ENCODE data around the gene NEK7.
A peak's percentile ranks its signal among the peaks of the same experiment; 100 is the strongest.

The NEK7 gene

DNA sequence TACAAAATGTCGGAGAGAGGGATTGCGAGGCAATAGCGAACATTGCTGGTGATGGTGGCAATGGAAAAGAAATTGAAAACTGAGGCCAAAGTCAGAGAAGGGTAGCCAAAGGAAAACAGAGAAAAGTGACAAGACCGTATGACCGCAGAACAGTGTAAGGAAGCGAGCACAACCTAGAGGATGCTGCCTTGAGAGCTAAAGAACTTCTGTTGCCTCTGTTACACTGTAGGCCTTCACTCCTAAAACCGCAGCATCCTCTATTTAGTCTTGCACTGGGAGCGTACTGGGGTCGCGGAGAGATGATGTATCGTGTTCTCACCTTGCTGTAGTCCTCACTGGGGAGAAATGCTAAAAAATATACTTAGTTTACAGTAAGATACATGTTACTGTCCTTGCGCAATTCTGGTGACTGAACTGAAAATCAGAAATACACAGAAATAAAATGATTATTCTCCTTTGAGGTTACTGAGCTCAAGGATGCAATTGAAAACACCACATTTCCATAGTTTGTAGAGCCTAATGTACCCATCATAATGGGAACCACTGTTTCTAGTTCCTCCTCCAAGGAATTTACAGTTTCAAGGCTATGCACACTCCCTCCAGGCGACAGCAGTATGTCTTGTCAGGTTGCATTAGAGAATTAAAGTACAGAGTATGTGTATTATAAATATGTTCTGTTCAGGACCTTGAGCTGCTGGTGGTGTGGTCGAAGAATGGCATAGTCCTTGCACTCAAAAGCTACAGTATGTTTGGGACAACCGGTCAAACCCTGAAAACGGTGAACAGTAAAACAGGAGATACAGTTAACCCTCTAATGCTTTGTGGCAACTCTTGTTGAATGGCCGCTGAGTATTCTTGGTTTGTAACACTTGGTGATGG is 1.3 kb downstream of the NEK7 start:
- H3K27me3 ChIP-seq (ENCODE audit: control insufficient read depth in 2 of 2, insufficient read depth in 2 of 2, low read length in 2 of 2), result no peaks in the 10 kb centered on the region
- H3K9me3 ChIP-seq (ENCODE audit: control insufficient read depth in 2 of 2, low read length in 2 of 2), result no peaks in the 10 kb centered on the region
- H3K9ac ChIP-seq (ENCODE audit: low read depth in 1 of 2, low read length in 2 of 2), result peak overlapping the region; percentile 83 to 95
- peak overlapping the region; percentile 95 to 98 for H3K27ac ChIP-seq (ENCODE audit: low read depth in 2 of 2, low read length in 2 of 2)
- peaks cover 25 to 37% of the 10 kb centered on the region in 2 donors for H3K4me1 ChIP-seq (ENCODE audit: control insufficient read depth in 2 of 2, insufficient read depth in 2 of 2, low read length in 2 of 2)
- H3K36me3 ChIP-seq (ENCODE audit: control insufficient read depth in 2 of 2, insufficient read depth in 2 of 2, low read length in 2 of 2), result no peaks in the 10 kb centered on the region
- peak overlapping the region; percentile 70 to 92 for H3K4me3 ChIP-seq (ENCODE audit: low read length in 2 of 2)

GRCh38 chr1:198158735-198159589 is 2.2 kb downstream of the NEK7 start:
- peaks cover 31 to 40% of the 10 kb centered on the region in 2 donors for H3K4me1 ChIP-seq (ENCODE audit: control insufficient read depth in 2 of 2, insufficient read depth in 2 of 2, low read length in 2 of 2)

DNA sequence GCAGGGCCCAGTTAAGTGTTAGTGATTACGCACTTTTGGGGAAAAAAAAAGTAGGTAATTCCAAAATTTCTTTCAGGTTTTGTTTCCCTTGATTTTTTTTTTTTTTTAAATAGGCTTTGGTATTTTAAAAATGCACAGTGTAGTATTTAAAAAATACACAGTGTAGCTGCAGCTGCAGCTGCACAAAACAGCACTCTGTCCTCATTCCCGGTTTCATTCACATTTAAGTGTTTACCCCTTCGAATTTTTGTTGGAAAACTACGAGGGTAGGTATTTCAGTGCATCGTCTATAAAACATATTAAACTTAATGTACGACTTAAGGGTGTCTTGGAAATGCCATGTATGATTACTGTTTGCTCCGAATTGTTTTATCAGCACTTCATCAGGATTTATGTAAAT is 3.4 kb downstream of the NEK7 start:
- no peaks in the 10 kb centered on the region for H3K27me3 ChIP-seq (ENCODE audit: control insufficient read depth in 2 of 2, insufficient read depth in 2 of 2, low read length in 2 of 2)
- H3K4me1 ChIP-seq (ENCODE audit: control insufficient read depth in 2 of 2, insufficient read depth in 2 of 2, low read length in 2 of 2), result peaks cover 31 to 40% of the 10 kb centered on the region in 2 donors
- no peak overlapping the region for H3K9ac ChIP-seq (ENCODE audit: low read depth in 1 of 2, low read length in 2 of 2)
- no peak overlapping the region for H3K4me3 ChIP-seq (ENCODE audit: low read length in 2 of 2)
- peak overlapping the region in 1 of 2 donors; percentile 95 for H3K27ac ChIP-seq (ENCODE audit: low read depth in 2 of 2, low read length in 2 of 2)
- H3K9me3 ChIP-seq (ENCODE audit: control insufficient read depth in 2 of 2, low read length in 2 of 2), result no peaks in the 10 kb centered on the region
- H3K36me3 ChIP-seq (ENCODE audit: control insufficient read depth in 2 of 2, insufficient read depth in 2 of 2, low read length in 2 of 2), result no peaks in the 10 kb centered on the region

More at GRCh38 chr1:198158735-198159589, 2.2 kb downstream of the NEK7 start:
- Histone ChIP-seq H3K9ac (ENCODE audit: low read depth in 1 of 2, low read length in 2 of 2) (peak overlapping the region; percentile 72 to 95), H3K27me3 (ENCODE audit: control insufficient read depth in 2 of 2, insufficient read depth in 2 of 2, low read length in 2 of 2) (no peaks in the 10 kb centered on the region), H3K36me3 (ENCODE audit: control insufficient read depth in 2 of 2, insufficient read depth in 2 of 2, low read length in 2 of 2) (no peaks in the 10 kb centered on the region), H3K9me3 (ENCODE audit: control insufficient read depth in 2 of 2, low read length in 2 of 2) (no peaks in the 10 kb centered on the region), H3K4me3 (ENCODE audit: low read length in 2 of 2) (peak overlapping the region; percentile 70 to 92), H3K27ac (ENCODE audit: low read depth in 2 of 2, low read length in 2 of 2) (peak overlapping the region; percentile 95 to 98)

DNA sequence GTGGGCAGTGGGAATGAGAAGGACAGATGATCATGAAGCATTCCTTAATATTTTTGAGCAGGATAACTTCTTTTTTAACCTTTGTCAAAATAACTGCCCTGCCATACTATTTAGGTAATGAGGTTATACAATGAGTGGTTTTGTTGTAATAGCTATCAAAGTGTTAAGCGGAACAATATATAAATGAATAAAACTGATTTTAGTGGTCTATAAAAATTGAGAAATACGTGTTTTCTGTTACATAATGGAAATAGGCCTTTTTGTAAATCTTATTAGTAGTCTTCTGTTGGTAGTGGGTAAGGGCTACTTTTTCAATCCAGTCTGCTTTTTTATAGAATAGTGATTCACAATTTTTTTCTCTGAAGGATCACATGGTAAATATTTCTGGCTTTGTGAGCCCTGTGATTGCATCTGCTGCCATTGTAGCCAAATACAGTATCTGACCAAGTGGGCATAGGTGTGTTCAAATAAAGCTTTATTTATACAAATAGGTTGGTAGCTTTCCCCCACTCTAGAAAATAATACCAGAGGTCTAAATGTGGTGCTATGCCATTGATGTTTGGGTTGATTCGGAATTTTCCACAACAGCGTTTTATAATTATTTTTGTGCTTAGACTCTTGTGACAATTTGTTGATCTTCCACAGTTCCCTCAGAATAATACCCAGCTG is 4.3 kb downstream of the NEK7 start:
- H3K9ac ChIP-seq (ENCODE audit: low read depth in 1 of 2, low read length in 2 of 2), result no peak overlapping the region
- peaks cover 31 to 37% of the 10 kb centered on the region in 2 donors for H3K4me1 ChIP-seq (ENCODE audit: control insufficient read depth in 2 of 2, insufficient read depth in 2 of 2, low read length in 2 of 2)
- H3K4me3 ChIP-seq (ENCODE audit: low read length in 2 of 2), result no peak overlapping the region
- no peaks in the 10 kb centered on the region for H3K9me3 ChIP-seq (ENCODE audit: control insufficient read depth in 2 of 2, low read length in 2 of 2)
- H3K36me3 ChIP-seq (ENCODE audit: control insufficient read depth in 2 of 2, insufficient read depth in 2 of 2, low read length in 2 of 2), result no peaks in the 10 kb centered on the region
- no peaks in the 10 kb centered on the region for H3K27me3 ChIP-seq (ENCODE audit: control insufficient read depth in 2 of 2, insufficient read depth in 2 of 2, low read length in 2 of 2)
- no peak overlapping the region for H3K27ac ChIP-seq (ENCODE audit: low read depth in 2 of 2, low read length in 2 of 2)

DNA sequence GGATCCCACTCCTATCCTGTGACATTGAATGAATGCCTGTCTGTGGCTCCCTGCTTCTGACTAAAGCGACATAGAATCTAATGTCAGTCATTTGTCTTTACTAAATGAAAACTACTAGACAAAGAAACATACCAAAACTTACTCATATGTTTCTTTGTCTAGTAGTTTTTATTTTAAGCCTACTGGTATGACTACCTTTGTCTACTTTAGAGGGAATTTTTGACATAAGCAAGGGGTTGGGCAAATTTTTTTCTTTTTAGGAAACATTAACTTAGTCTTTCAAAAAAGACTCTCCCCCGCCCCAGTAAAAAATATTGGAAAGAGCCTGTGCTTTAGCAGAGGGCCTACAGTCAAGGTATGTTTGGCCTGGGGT is 4.9 kb downstream of the NEK7 start:
- Histone ChIP-seq H3K27ac (ENCODE audit: low read depth in 2 of 2, low read length in 2 of 2) (peak overlapping the region; percentile 61 to 76), H3K4me3 (ENCODE audit: low read length in 2 of 2) (no peak overlapping the region), H3K27me3 (ENCODE audit: control insufficient read depth in 2 of 2, insufficient read depth in 2 of 2, low read length in 2 of 2) (no peaks in the 10 kb centered on the region), H3K9me3 (ENCODE audit: control insufficient read depth in 2 of 2, low read length in 2 of 2) (no peaks in the 10 kb centered on the region), H3K9ac (ENCODE audit: low read depth in 1 of 2, low read length in 2 of 2) (no peak overlapping the region), H3K36me3 (ENCODE audit: control insufficient read depth in 2 of 2, insufficient read depth in 2 of 2, low read length in 2 of 2) (no peaks in the 10 kb centered on the region), H3K4me1 (ENCODE audit: control insufficient read depth in 2 of 2, insufficient read depth in 2 of 2, low read length in 2 of 2) (peaks cover 35 to 42% of the 10 kb centered on the region in 2 donors)

DNA sequence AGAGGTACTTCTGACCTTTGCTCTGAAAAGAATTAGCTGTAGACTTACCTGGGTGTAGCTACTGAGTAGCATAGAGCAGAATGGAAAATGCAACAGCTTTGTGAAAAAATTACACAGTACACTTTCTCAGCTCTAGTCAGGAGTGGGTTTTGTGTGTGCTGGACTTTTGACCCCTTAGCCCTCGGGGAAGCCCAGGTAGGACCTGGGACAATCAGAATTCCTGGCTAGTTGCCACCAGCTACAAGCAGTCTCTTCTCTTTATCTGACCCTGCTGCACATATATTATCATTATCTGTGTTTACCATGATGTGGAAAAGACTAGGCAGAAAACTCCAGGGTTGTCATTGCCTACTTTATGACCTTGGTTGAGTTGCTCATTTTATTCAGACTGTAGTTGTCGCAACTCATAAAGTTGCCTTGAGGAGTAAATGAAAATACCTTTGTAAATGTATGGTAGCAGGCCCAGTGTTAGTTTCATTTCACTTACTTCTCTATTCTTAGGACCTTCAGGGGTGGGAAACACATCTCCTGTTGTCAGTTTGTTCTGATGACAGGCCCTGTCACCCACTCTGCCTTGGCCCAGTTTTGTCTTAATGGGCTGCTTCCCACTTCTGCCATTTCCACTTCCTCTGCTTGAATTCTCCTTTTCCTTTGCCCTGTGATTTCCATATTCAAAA is 5.4 kb downstream of the NEK7 start:
- no peaks in the 10 kb centered on the region for H3K9me3 ChIP-seq (ENCODE audit: control insufficient read depth in 2 of 2, low read length in 2 of 2)
- peak overlapping the region; percentile 24 to 46 for H3K4me3 ChIP-seq (ENCODE audit: low read length in 2 of 2)
- peak overlapping the region; percentile 61 to 76 for H3K27ac ChIP-seq (ENCODE audit: low read depth in 2 of 2, low read length in 2 of 2)
- H3K27me3 ChIP-seq (ENCODE audit: control insufficient read depth in 2 of 2, insufficient read depth in 2 of 2, low read length in 2 of 2), result no peaks in the 10 kb centered on the region
- H3K36me3 ChIP-seq (ENCODE audit: control insufficient read depth in 2 of 2, insufficient read depth in 2 of 2, low read length in 2 of 2), result no peaks in the 10 kb centered on the region
- H3K9ac ChIP-seq (ENCODE audit: low read depth in 1 of 2, low read length in 2 of 2), result peak overlapping the region in 1 of 2 donors; percentile 46
- peaks cover 38 to 46% of the 10 kb centered on the region in 2 donors for H3K4me1 ChIP-seq (ENCODE audit: control insufficient read depth in 2 of 2, insufficient read depth in 2 of 2, low read length in 2 of 2)

GRCh38 chr1:198165927-198166647 is 9.3 kb downstream of the NEK7 start:
- no peak overlapping the region for H3K27ac ChIP-seq (ENCODE audit: low read depth in 2 of 2, low read length in 2 of 2)
- peak overlapping the region in 1 of 2 donors; percentile 14 for H3K4me3 ChIP-seq (ENCODE audit: low read length in 2 of 2)
- H3K9ac ChIP-seq (ENCODE audit: low read depth in 1 of 2, low read length in 2 of 2), result peak overlapping the region in 1 of 2 donors; percentile 9
- H3K36me3 ChIP-seq (ENCODE audit: control insufficient read depth in 2 of 2, insufficient read depth in 2 of 2, low read length in 2 of 2), result no peaks in the 10 kb centered on the region
- no peaks in the 10 kb centered on the region for H3K27me3 ChIP-seq (ENCODE audit: control insufficient read depth in 2 of 2, insufficient read depth in 2 of 2, low read length in 2 of 2)
- no peaks in the 10 kb centered on the region for H3K9me3 ChIP-seq (ENCODE audit: control insufficient read depth in 2 of 2, low read length in 2 of 2)
- H3K4me1 ChIP-seq (ENCODE audit: control insufficient read depth in 2 of 2, insufficient read depth in 2 of 2, low read length in 2 of 2), result peaks cover 29 to 32% of the 10 kb centered on the region in 2 donors

- Histone ChIP-seq H3K27me3 (ENCODE audit: control insufficient read depth in 2 of 2, insufficient read depth in 2 of 2, low read length in 2 of 2) (no peaks in the 10 kb centered on the region), H3K36me3 (ENCODE audit: control insufficient read depth in 2 of 2, insufficient read depth in 2 of 2, low read length in 2 of 2) (no peaks in the 10 kb centered on the region), H3K4me1 (ENCODE audit: control insufficient read depth in 2 of 2, insufficient read depth in 2 of 2, low read length in 2 of 2) (peaks cover 27 to 29% of the 10 kb centered on the region in 2 donors), H3K27ac (ENCODE audit: low read depth in 2 of 2, low read length in 2 of 2) (no peak overlapping the region), H3K9me3 (ENCODE audit: control insufficient read depth in 2 of 2, low read length in 2 of 2) (no peaks in the 10 kb centered on the region), H3K9ac (ENCODE audit: low read depth in 1 of 2, low read length in 2 of 2) (no peak overlapping the region), H3K4me3 (ENCODE audit: low read length in 2 of 2) (no peak overlapping the region)
Measured at GRCh38 chr1:198166900-198167299, 10.1 kb downstream of the NEK7 start.

- H3K27ac ChIP-seq (ENCODE audit: low read depth in 2 of 2, low read length in 2 of 2), result no peak overlapping the region
- no peak overlapping the region for H3K4me3 ChIP-seq (ENCODE audit: low read length in 2 of 2)
- no peaks in the 10 kb centered on the region for H3K27me3 ChIP-seq (ENCODE audit: control insufficient read depth in 2 of 2, insufficient read depth in 2 of 2, low read length in 2 of 2)
- H3K36me3 ChIP-seq (ENCODE audit: control insufficient read depth in 2 of 2, insufficient read depth in 2 of 2, low read length in 2 of 2), result no peaks in the 10 kb centered on the region
- H3K9me3 ChIP-seq (ENCODE audit: control insufficient read depth in 2 of 2, low read length in 2 of 2), result no peaks in the 10 kb centered on the region
- peak overlapping the region in 1 of 2 donors; percentile 28 for H3K9ac ChIP-seq (ENCODE audit: low read depth in 1 of 2, low read length in 2 of 2)
- H3K4me1 ChIP-seq (ENCODE audit: control insufficient read depth in 2 of 2, insufficient read depth in 2 of 2, low read length in 2 of 2), result peaks cover 21 to 24% of the 10 kb centered on the region in 2 donors
Measured at GRCh38 chr1:198167436-198167934, 10.7 kb downstream of the NEK7 start.
